Measurements from ENCODE around the gene ANTXR2.
A peak's percentile ranks its signal among the peaks of the same experiment; 100 is the strongest.
"Not testable (repeated sequence)": the region's sequence is repeated elsewhere in the genome, so short reads cannot be mapped to it uniquely, and the experiment has no call there.

The ANTXR2 gene

GRCh38 chr4:80072744-80073472, at the start of gene ANTXR2:
Gene ANTXR2 (minus strand): TSS chr4:80073229. CDS start chr4:80072560, 669 bp downstream.
- DNase-seq (ENCODE audit: insufficient read length, low spot score), result peak; percentile 46
- no peak for FAIRE-seq

DNA sequence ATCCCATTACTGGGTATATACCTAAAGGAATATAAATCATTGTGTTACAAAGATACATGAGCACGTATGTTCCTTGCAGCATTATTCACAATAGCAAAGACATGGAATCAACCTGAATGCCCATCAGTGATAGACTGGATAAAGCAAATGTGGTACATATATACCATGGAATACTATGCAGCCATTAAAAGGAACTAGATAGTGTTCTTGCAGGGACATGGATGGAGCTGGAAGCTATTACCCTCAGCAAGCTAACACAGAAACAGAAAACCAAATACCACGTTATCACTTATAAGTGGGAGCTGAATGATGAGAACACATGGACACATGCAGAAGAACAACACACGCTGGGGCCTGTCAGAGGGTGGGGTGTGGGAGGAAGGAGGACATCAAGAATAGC, 48.8 kb upstream of the ANTXR2 start:
- FAIRE-seq; DNase-seq (ENCODE audit: insufficient read length, low spot score): not testable (repeated sequence)

DNA sequence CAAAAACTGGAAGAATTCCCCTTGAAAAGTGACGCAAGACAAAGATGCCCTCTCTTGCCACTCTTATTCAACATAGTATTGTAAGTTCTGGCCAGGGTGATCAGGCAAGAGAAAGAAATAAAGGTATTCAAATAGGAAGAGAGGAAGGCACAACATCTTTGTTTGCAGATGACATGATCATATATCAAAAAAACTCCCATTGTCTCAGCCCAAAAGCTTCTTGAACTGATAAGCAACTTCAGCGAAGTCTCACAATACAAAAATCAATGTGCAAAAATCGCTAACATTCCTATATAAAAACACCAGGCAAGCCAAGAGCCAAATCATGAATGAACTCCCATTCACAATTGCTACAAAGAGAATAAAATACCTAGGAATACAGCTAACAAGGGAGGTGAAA, 46.6 kb upstream of the ANTXR2 start:
- FAIRE-seq; DNase-seq (ENCODE audit: insufficient read length, low spot score): not testable (repeated sequence)

- FAIRE-seq, result no peak
- no peak for DNase-seq (ENCODE audit: insufficient read length, low spot score)
Observed at GRCh38 chr4:80116516-80116915, 43.5 kb upstream of the ANTXR2 start.

DNA sequence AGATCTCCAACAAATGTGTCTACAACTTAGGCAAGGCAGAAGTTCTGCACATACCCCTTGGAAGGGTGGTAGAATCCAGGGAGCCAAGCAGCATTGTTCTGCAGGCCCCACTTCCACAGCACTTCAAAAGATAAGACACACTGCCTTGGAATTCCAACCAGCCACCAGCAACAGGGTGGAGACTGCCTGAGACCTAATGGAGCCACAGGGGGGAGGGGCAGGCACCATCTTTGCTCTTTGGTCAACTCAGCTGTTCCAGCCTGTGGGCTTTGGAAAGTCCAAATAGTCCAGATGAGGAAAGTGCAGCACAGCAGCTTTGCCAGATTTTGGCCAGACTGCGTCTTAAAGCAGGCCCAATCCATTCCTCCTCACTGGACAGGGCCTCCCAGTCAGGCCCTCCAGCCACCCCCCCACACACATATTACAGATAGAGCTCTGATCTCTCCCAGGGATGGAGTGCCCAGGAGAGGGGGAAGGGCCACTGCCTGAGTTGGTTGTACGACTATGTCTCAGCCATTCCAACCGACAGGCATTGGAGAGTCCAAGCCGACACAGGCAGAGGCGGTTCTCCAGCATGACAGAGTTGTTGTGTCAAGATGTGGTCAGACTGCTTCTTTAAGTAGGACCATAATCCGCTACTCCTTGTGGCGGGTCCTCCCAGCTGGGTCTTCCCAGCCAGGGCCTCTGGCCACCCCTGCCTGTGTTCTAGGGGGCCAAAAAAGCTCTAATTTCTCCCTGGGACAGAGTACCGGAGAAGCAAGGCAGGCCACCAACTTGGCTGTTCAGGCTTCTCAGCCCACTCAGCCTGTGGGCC, 42.5 kb upstream of the ANTXR2 start:
- DNase-seq (ENCODE audit: insufficient read length, low spot score) (no peak), FAIRE-seq (no peak)

DNA sequence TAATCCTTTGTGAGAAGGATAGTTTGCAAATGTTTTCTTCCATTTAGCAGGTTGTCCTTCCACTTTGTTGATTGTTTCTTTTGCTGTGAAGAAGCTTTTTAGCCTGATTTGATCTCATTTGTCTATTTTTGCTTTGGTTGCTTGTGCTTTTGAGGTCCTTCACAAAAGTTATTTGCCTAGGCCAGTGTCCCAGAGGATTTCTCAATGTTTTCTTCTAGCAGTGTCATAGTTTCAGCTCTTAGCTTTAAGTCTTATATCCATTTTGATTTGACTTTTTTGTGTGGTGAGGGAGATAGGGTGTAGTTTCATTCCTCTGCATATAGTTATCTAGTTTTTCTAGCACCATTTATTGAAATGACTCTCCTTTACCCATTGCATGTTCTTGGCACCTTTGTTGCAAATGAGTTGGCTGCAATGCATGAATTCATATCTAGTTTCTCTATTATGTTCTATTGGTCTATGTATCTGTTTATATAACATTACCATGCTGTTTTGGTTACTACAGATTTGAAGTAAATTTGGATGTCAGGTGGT, 41.8 kb upstream of the ANTXR2 start:
- FAIRE-seq, result no peak
- no peak for DNase-seq (ENCODE audit: insufficient read length, low spot score)

DNA sequence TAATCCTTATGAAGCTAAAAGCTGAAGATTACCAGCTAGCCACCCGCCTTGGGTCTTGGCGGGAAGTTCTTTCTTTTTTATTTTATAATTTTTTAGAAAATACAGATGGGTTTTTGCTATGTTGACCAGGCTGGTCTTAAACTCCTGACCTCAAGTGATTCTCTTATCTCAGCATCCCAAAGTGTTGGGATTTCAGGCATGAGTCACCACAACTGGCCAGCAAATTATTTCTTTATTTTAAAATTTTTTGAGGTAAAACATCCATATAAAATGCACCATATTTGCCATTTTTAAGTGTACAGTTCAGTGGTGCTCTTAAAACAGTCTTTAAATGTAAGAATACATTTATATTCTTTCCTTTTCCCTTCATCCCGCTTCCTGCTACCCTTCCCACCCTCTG, 40.6 kb upstream of the ANTXR2 start:
- no peak for FAIRE-seq
- DNase-seq (ENCODE audit: insufficient read length, low spot score), result no peak

DNA sequence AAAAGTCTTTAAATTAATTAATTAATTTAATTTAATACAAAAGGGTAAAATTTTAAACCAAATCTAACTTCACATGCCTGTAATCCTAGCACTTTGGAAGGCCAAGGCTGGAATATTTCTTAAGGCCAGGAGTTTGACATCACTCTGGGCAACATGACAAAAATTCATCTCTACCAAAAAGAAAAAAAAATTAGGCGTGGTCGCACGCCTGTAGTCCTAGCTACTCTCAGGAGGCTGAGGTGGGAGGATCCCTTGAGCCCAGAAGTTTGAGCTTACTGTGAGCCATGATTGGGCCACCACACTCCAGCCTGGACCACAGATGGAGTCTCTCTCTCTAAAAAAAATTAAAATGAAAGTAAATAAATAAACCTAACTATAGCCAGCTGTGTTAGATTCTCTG, 39.2 kb upstream of the ANTXR2 start:
- FAIRE-seq (no peak), DNase-seq (ENCODE audit: insufficient read length, low spot score) (no peak)

DNA sequence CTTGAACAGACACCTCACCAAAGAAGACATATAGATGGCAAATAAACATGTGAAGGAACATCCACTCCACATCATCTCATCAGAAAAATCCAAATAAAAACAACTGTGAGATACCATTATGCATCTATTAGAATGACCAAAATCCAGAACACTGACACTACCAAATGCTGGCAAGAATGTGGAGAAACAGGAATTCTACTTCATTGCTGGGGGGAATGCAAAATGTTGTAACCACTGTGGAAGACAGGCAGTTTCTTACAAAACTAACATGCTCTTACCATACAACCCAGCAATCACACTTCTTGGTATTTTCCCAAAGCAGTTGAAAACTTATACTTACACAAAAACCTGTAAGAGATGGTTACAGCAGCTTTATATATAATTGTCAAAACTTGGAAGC, 38.2 kb upstream of the ANTXR2 start:
- no peak for DNase-seq (ENCODE audit: insufficient read length, low spot score)
- FAIRE-seq, result no peak

GRCh38 chr4:80107374-80107773, 34.3 kb upstream of the ANTXR2 start:
- no peak for DNase-seq (ENCODE audit: insufficient read length, low spot score)
- no peak for FAIRE-seq

- DNase-seq (ENCODE audit: insufficient read length, low spot score) (no peak), FAIRE-seq (no peak)
Observed at GRCh38 chr4:80104927-80105326, 31.9 kb upstream of the ANTXR2 start.

GRCh38 chr4:80103629-80104028, 30.6 kb upstream of the ANTXR2 start:
- FAIRE-seq, result no peak
- DNase-seq (ENCODE audit: insufficient read length, low spot score), result no peak

DNA sequence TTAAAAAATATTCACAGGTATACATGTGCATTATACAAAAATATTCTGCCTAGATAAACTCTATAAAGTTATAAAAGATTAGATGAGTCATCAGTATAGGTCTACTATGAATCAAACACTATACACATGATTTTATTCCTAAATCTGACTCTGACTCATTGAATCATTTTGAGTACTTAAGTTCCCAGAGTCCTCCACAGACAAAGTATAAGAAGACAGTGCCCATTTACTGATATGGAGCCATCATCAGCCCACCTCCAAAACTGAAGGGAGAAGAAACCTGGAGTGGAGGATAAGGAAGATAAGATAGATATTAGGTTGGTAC, 28.7 kb upstream of the ANTXR2 start:
- FAIRE-seq (no peak), DNase-seq (ENCODE audit: insufficient read length, low spot score) (no peak)

DNA sequence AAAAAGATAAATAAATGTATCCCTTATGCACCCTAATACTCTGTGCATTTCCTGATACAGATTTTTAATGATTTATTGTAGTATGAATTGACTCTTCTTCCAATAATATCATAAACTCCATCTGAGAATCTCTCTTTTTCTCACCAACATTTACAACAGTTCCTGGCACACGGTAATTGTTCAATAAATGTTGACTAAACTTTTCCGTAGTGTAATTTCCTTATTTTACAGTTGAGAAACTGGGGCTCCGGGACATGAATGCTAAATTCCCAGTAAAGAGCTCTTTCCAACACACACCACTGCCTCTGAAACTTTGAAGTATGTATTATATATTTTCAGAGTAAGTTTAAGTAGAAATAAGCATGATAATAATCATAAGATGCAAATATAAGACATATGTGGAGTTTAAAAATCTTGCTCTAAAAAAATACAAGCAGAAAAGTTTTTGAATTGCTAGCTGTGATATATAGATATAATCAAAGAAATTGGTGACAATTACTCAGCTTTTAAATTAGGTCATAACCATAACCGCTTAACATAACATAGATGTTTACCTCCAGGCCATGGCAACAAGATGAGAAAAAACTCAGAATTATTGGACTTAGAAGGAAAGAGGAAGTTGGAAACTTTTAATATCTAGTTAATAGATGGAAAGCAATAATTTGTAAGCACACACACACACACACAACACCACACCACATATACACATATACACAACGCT, 28.2 kb upstream of the ANTXR2 start:
- no peak for FAIRE-seq
- DNase-seq (ENCODE audit: insufficient read length, low spot score), result no peak

- no peak for DNase-seq (ENCODE audit: insufficient read length, low spot score)
- no peak for FAIRE-seq
Observed at GRCh38 chr4:80099671-80100070, 26.6 kb upstream of the ANTXR2 start.

DNA sequence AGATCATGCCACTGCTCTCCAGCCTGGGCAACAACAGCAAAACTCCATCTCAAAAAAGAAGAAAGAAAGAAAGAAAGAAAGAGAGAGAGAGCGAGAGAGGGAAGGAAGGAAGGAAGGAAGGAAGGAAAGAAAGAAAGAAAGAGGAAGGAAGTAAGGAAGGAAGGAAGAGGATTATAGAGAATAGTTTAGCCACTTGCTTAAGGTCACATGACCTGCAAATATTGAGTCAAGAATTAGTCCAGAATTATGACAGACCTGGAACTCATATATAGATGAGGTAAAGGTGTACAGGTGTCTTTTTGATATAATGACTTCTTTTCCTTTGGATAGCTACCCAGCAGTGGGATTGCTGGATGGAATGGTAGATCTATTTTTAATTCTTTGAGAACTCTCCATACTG, 25.6 kb upstream of the ANTXR2 start:
- DNase-seq (ENCODE audit: insufficient read length, low spot score), result no peak
- FAIRE-seq, result no peak

DNA sequence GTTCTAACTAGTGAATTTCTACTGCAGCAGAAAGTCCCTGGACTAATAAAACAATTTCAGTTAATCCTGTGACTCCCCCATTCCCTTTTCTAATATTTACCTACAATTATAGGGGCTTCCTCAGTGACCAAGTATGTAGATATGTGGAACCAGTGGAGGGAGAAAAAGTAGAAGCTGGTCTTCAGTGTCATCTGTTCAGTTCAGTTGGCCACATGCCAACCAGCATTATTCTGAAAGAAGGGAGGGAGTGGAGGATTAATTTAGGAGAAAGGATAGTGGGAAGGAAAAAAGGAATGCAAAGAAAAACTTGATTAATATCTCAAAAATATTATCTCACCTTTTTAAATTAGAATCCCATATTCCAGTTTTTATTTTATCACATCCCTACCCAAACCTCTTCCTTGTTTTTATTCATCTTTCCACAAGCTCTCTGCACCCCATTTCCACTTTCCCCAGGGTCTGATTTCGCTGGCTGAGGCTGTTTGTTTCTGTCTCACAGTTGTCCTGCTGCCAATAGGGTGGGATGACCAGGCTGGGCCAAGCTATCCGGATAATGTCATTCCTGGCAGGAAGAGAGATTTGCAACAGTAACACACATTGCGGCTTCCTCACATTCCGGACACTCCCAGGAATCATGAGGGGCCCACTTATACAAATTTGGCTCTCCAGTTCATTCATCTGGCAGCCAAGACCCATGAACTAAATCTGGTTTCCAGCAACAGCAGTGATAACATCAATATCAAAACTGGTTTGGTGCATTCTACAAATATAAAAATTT, 24.6 kb upstream of the ANTXR2 start:
- FAIRE-seq (no peak), DNase-seq (ENCODE audit: insufficient read length, low spot score) (peak; percentile 32)

- no peak for DNase-seq (ENCODE audit: insufficient read length, low spot score)
- no peak for FAIRE-seq
Observed at GRCh38 chr4:80096175-80096850, 23.3 kb upstream of the ANTXR2 start.

DNA sequence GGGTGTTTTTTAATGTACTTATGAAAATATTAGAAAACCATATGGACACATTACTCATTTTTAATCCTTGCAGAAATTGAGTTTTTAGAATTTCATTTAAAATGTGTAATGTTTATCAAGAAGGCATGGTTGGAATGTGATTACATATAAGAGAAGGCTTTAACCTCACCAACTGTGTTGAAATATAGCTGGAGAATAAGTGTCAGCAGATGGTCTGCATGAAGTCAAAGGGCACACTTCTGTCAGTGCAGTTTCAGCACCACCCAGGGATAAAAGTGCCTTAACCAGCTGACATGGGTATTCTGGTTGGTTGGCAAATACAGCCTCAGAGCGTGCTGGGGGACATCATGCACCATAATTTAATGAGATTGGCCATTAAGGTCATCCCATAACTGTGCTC, 21.2 kb upstream of the ANTXR2 start:
- no peak for FAIRE-seq
- DNase-seq (ENCODE audit: insufficient read length, low spot score), result no peak

DNA sequence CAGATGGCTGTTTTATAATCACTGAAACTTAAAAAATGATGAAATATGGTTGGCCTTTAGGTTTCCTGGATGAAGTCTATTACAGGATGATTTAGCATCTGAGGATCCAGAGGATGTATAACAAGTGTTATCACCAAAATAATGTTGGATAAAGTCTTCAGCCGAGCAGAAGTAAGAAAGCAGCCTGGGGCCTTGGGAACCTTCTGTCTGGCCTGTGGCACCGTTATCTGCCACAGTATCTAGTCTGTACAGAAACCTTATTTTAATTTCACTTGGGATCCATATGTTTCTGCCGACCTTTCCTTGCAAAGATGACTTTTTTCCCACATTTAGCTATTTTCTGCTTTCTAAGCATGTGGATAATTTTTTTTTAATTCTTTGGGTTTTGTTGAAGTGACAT, 20.5 kb upstream of the ANTXR2 start:
- no peak for FAIRE-seq
- DNase-seq (ENCODE audit: insufficient read length, low spot score), result no peak
